NCI-H524 (cell line): Measurements from ENCODE around the gene ALDH3A2.
"Not testable (repeated sequence)": the region's sequence is repeated elsewhere in the genome, so short reads cannot be mapped to it uniquely, and the experiment has no call there.

ENCODE experiments used
- DNase-seq, 2 experiments: peaks; one replicate each; lab custom pipeline; 2025; lab: John Stamatoyannopoulos, UW

Gene ALDH3A2

GRCh38 chr17:19650826-19651225, 2.3 kb downstream of the ALDH3A2 start:
- DNase-seq, result no peak

- DNase-seq, result no peak
Measured at GRCh38 chr17:19651451-19652238, 3.1 kb downstream of the ALDH3A2 start.

- no peak for DNase-seq
Measured at GRCh38 chr17:19652595-19652994, 4.0 kb downstream of the ALDH3A2 start.

- no peak for DNase-seq
Measured at GRCh38 chr17:19654342-19654886, 5.9 kb downstream of the ALDH3A2 start.

GRCh38 chr17:19654896-19655295, 6.3 kb downstream of the ALDH3A2 start:
- DNase-seq, result no peak

GRCh38 chr17:19656336-19656735, 7.8 kb downstream of the ALDH3A2 start:
- DNase-seq, result no peak

GRCh38 chr17:19656851-19657581, 8.5 kb downstream of the ALDH3A2 start:
- DNase-seq, result peak in 1 of 2 experiments; percentile 17

- DNase-seq, result no peak
Measured at GRCh38 chr17:19659366-19660177, 11.0 kb downstream of the ALDH3A2 start.

GRCh38 chr17:19660219-19660870, 11.8 kb downstream of the ALDH3A2 start:
- no peak for DNase-seq

GRCh38 chr17:19661121-19661520, 12.6 kb downstream of the ALDH3A2 start:
- DNase-seq, result no peak

GRCh38 chr17:19663097-19663496, 14.5 kb downstream of the ALDH3A2 start:
- DNase-seq, result no peak

- DNase-seq, result no peak
Measured at GRCh38 chr17:19664136-19664820, 15.7 kb downstream of the ALDH3A2 start.

- no peak for DNase-seq
Measured at GRCh38 chr17:19664821-19665181, 16.2 kb downstream of the ALDH3A2 start.

- not testable (repeated sequence) for DNase-seq
Measured at GRCh38 chr17:19669680-19670079, 21.1 kb downstream of the ALDH3A2 start.

- no peak for DNase-seq
Measured at GRCh38 chr17:19670908-19671307, 22.4 kb downstream of the ALDH3A2 start.

- DNase-seq, result no peak
Measured at GRCh38 chr17:19671433-19671832, 22.9 kb downstream of the ALDH3A2 start.

- DNase-seq, result no peak
Measured at GRCh38 chr17:19672009-19672750, 23.6 kb downstream of the ALDH3A2 start.

- no peak for DNase-seq
Measured at GRCh38 chr17:19673623-19674022, 25.1 kb downstream of the ALDH3A2 start.

- no peak for DNase-seq
Measured at GRCh38 chr17:19676896-19677295, 28.3 kb downstream of the ALDH3A2 start.

- no peak for DNase-seq
Measured at GRCh38 chr17:19677736-19678379, 29.3 kb downstream of the ALDH3A2 start.
